Smooth muscle cell (in vitro differentiated cells): ENCODE results near the gene C14orf180. TPM values are rescaled to one million over a fixed set of nuclear protein-coding genes. Genes with fewer than 3 reads are reported as not detected.

Experiments
- DNase-seq: peaks from one replicate; lab custom pipeline; 2025; ENCODE audit not compliant: unreplicated experiment; lab: John Stamatoyannopoulos, UW
- H2AFZ ChIP-seq: fragments of 200-600 bp; sonication (generic); 2 replicates; pipeline ENCODE4 v1.6.0; 2016; ENCODE audit warnings: antibody characterized with exemption, low read depth, mild to moderate bottlenecking
- H3F3A ChIP-seq: fragments of 200-600 bp; sonication (generic); 2 replicates; pipeline ENCODE4 v1.6.0; 2017; ENCODE audit warnings: antibody characterized with exemption, low read depth
- H3K27ac ChIP-seq: fragments of 200-600 bp; sonication (generic); 2 replicates; pipeline ENCODE4 v1.5.1; 2016; ENCODE audit warnings: low read depth, mild to moderate bottlenecking
- H3K27me3 ChIP-seq: fragments of 200-600 bp; sonication (generic); 2 replicates; pipeline ENCODE4 v1.6.1; 2016; ENCODE audit warnings: low read depth, mild to moderate bottlenecking
- H3K36me3 ChIP-seq: fragments of 200-600 bp; sonication (generic); 2 replicates; pipeline ENCODE4 v1.5.1; 2016; ENCODE audit warnings: low read depth
- H3K4me1 ChIP-seq: fragments of 200-600 bp; sonication (generic); 2 replicates; pipeline ENCODE4 v1.5.1; 2016; ENCODE audit warnings: low read depth
- H3K4me2 ChIP-seq: fragments of 200-600 bp; sonication (generic); 2 replicates; pipeline ENCODE4 v1.6.0; 2016; ENCODE audit warnings: mild to moderate bottlenecking
- H3K4me3 ChIP-seq: fragments of 200-600 bp; sonication (generic); 2 replicates; pipeline ENCODE4 v1.5.1; 2016; ENCODE audit warnings: mild to moderate bottlenecking
- H3K79me2 ChIP-seq: fragments of 200-600 bp; sonication (generic); 2 replicates; pipeline ENCODE4 v1.6.0; 2016; ENCODE audit warnings: low read depth, mild to moderate bottlenecking
- H3K9ac ChIP-seq: fragments of 200-600 bp; sonication (generic); 2 replicates; pipeline ENCODE4 v1.6.0; 2016; ENCODE audit warnings: low read depth
- H3K9me3 ChIP-seq: fragments of 200-600 bp; sonication (generic); replicated peaks from 2 replicates; pipeline ENCODE4 v1.5.1; 2016; ENCODE audit warnings: low read depth
- H4K20me1 ChIP-seq: fragments of 200-600 bp; sonication (generic); 2 replicates; pipeline ENCODE4 v1.6.0; 2016; ENCODE audit warnings: low read depth
- CTCF ChIP-seq: fragments of 200-600 bp; sonication (generic); IDR thresholded peaks from 2 replicates; pipeline ENCODE4 v1.5.1; 2017; ENCODE audit warnings: borderline replicate concordance, mild to moderate bottlenecking, antibody characterized with exemption; ENCODE audit not compliant: insufficient read depth, poor library complexity, severe bottlenecking
- WGBS: methylation state at CpG from one replicate; pipeline ENCODE4 v1.1.7; 2016; ENCODE audit warnings: low lambda C conversion rate; 5-methylcytosine and 5-hydroxymethylcytosine counted together
- polyA plus RNA-seq: library from polyadenylated mRNA; unstranded; fragments of >200 nt; fragmentation: Nextera tagmentation; extraction: Ambion mirVana; gene quantifications from 2 replicates; pipeline ENCODE4 v1.2.1, GENCODE V29; 2016
- total RNA-seq: library from RNA; depleted of rRNA; stranded (reverse); fragments of >200 nt; gene quantifications from 2 replicates; pipeline ENCODE4 v1.2.3, GENCODE V29; 2014

C14orf180 gene
- total and polyA plus RNA-seq, 2 experiments from 2014 or later: 0.63 to 1.2 TPM

- Histone ChIP-seq H2AFZ (no peak overlapping the region), H3F3A (no peaks in the 10 kb centered on the region), H3K4me3 (no peak overlapping the region), H3K4me2 (peak overlapping the region; percentile 22), H3K36me3 (no peaks in the 10 kb centered on the region), H4K20me1 (no peaks in the 10 kb centered on the region), H3K9ac (no peak overlapping the region), H3K27me3 (no peaks in the 10 kb centered on the region), H3K79me2 (no peaks in the 10 kb centered on the region), H3K9me3 (no peaks in the 10 kb centered on the region), H3K27ac (no peak overlapping the region), H3K4me1 (no peaks in the 10 kb centered on the region)
- DNase-seq: no peak
- WGBS: 70% methylated on average over 26 of the region's 26 CpGs
- TF ChIP-seq CTCF: no peak
Measured at GRCh38 chr14:104589338-104590195, 10.0 kb downstream of the C14orf180 start.

GRCh38 chr14:104590240-104590965, 10.8 kb downstream of the C14orf180 start:
- Histone ChIP-seq H3K79me2 (no peaks in the 10 kb centered on the region), H3K27ac (no peak overlapping the region), H3K9ac (no peak overlapping the region), H4K20me1 (no peaks in the 10 kb centered on the region), H3K9me3 (no peaks in the 10 kb centered on the region), H3K4me1 (no peaks in the 10 kb centered on the region), H3F3A (no peaks in the 10 kb centered on the region), H3K36me3 (no peaks in the 10 kb centered on the region), H3K27me3 (no peaks in the 10 kb centered on the region), H3K4me3 (no peak overlapping the region), H3K4me2 (peak overlapping the region; percentile 31), H2AFZ (no peak overlapping the region)
- DNase-seq: no peak
- no peak for TF ChIP-seq CTCF
- whole genome bisulfite sequencing: 83% methylated on average over 23 of the region's 23 CpGs

GRCh38 chr14:104591031-104591430, 11.5 kb downstream of the C14orf180 start:
- Histone ChIP-seq H3K27me3 (no peaks in the 10 kb centered on the region), H3F3A (no peaks in the 10 kb centered on the region), H3K27ac (no peak overlapping the region), H3K9me3 (no peaks in the 10 kb centered on the region), H3K79me2 (no peaks in the 10 kb centered on the region), H3K9ac (no peak overlapping the region), H3K4me1 (no peaks in the 10 kb centered on the region), H3K4me3 (no peak overlapping the region), H2AFZ (no peak overlapping the region), H4K20me1 (no peaks in the 10 kb centered on the region), H3K36me3 (no peaks in the 10 kb centered on the region), H3K4me2 (no peak overlapping the region)
- no peak for DNase-seq
- 91% methylated on average over 7 of the region's 7 CpGs for WGBS
- no peak for TF ChIP-seq CTCF
